ENCODE results near the gene TAF8.

- TF ChIP-seq POLR2A (IDR thresholded peaks at IDR 0.05) (no peak), CTCF (IDR thresholded peaks at IDR 0.05) (no peak)
These were observed 56.0 kb downstream of the TAF8 start for GRCh38 chr6:42106112-42107023.
